Activated CD4-positive, alpha-beta T cell treated with anti-CD3 and anti-CD28 coated beads, Interleukin-2, amount 50 U/mL, for 24 hours (primary cell): ENCODE data around the gene PHEX.

ENCODE experiments used
- DNase-seq, 2 donors: peaks; one replicate each; pipeline ENCODE4 v3.0.0-alpha.2; 2020; ENCODE audit warnings: low read depth in 1 of 2, low spot score in 1 of 2

PHEX gene

GRCh38 chrX:22039541-22039940 is 7.4 kb downstream of the PHEX start:
- no peak for DNase-seq

- DNase-seq = no peak
Observed at GRCh38 chrX:22040184-22040583, 8.1 kb downstream of the PHEX start.

- DNase-seq = no peak
Observed at GRCh38 chrX:22041907-22042530, 9.9 kb downstream of the PHEX start.

GRCh38 chrX:22043872-22044271 is 11.7 kb downstream of the PHEX start:
- DNase-seq = no peak

- DNase-seq = no peak
Observed at GRCh38 chrX:22047468-22047867, 15.3 kb downstream of the PHEX start.

- DNase-seq = no peak
Observed at GRCh38 chrX:22053481-22053880, 21.4 kb downstream of the PHEX start.

GRCh38 chrX:22056235-22056634 is 24.1 kb downstream of the PHEX start:
- no peak for DNase-seq

- no peak for DNase-seq
Observed at GRCh38 chrX:22057667-22058066, 25.5 kb downstream of the PHEX start.

GRCh38 chrX:22059775-22060174 is 27.6 kb downstream of the PHEX start:
- DNase-seq = no peak

- DNase-seq = peak in 1 of 2 donors; percentile 29
Observed at GRCh38 chrX:22060415-22061280, 28.5 kb downstream of the PHEX start.

- peak in 1 of 2 donors; percentile 58 for DNase-seq
Observed at GRCh38 chrX:22063284-22063683, 31.2 kb downstream of the PHEX start.

- DNase-seq = no peak
Observed at GRCh38 chrX:22069586-22069985, 37.5 kb downstream of the PHEX start.

- DNase-seq = no peak
Observed at GRCh38 chrX:22073928-22074327, 41.8 kb downstream of the PHEX start.

- DNase-seq = no peak
Observed at GRCh38 chrX:22078117-22078516, 46.0 kb downstream of the PHEX start.

GRCh38 chrX:22081475-22082092 is 49.5 kb downstream of the PHEX start:
- DNase-seq = peak; percentile 22 to 36

- no peak for DNase-seq
Observed at GRCh38 chrX:22086003-22086402, 53.9 kb downstream of the PHEX start.

- no peak for DNase-seq
Observed at GRCh38 chrX:22087011-22087557, 55.0 kb downstream of the PHEX start.

GRCh38 chrX:22088326-22088725 is 56.2 kb downstream of the PHEX start:
- no peak for DNase-seq

GRCh38 chrX:22090181-22090580 is 58.1 kb downstream of the PHEX start:
- no peak for DNase-seq

- DNase-seq = no peak
Observed at GRCh38 chrX:22093550-22093949, 61.4 kb downstream of the PHEX start.

- DNase-seq = no peak
Observed at GRCh38 chrX:22095286-22095685, 63.2 kb downstream of the PHEX start.

- no peak for DNase-seq
Observed at GRCh38 chrX:22095856-22096255, 63.7 kb downstream of the PHEX start.
